ENCODE data around the gene WASHC4.
"Not testable (repeated sequence)": the region's sequence is repeated elsewhere in the genome, so short reads cannot be mapped to it uniquely, and the experiment has no call there.

WASHC4 gene

GRCh38 chr12:105091476-105092206, 15.9 kb upstream of the WASHC4 start:
- no peaks in the 10 kb centered on the region for H4K20me1 ChIP-seq (ENCODE audit: control insufficient read depth, insufficient read depth, low read depth, low read length)
- no peaks in the 10 kb centered on the region for H3K36me3 ChIP-seq (ENCODE audit: control insufficient read depth, low read length)
- H3K4me3 ChIP-seq (ENCODE audit: low read length) = no peak overlapping the region
- no peaks in the 10 kb centered on the region for H3K4me1 ChIP-seq (ENCODE audit: control insufficient read depth, low read length)
- H3K4me2 ChIP-seq (ENCODE audit: low read length) = no peak overlapping the region
- H3F3A ChIP-seq (ENCODE audit: control insufficient read depth, insufficient read depth) = no peaks in the 10 kb centered on the region
- no peaks in the 10 kb centered on the region for H3K9me2 ChIP-seq (replicated peaks; ENCODE audit: control insufficient read depth, low read length)
- no peaks in the 10 kb centered on the region for H3K79me2 ChIP-seq (ENCODE audit: control insufficient read depth, low read length)
- H3K27ac ChIP-seq (ENCODE audit: low read depth, low read length) = no peak overlapping the region
- H3K9me3 ChIP-seq (ENCODE audit: control insufficient read depth, insufficient read depth, low read length) = peaks cover 5% of the 10 kb centered on the region; the same call in 1 of the 2 replicates
- no peak for TF ChIP-seq CTCF (IDR thresholded peaks at IDR 0.05; ENCODE audit: low read depth, low read length, poor library complexity, severe bottlenecking)
- TF ChIP-seq EZH2phosphoT487 (IDR thresholded peaks at IDR 0.05; ENCODE audit: borderline replicate concordance, low read length) = no peak
- no peaks in the 10 kb centered on the region for H3K27me3 ChIP-seq (ENCODE audit: control insufficient read depth, low read length)

GRCh38 chr12:105092336-105092735, 15.2 kb upstream of the WASHC4 start:
- Histone ChIP-seq H3K27me3 (ENCODE audit: control insufficient read depth, low read length) (no peaks in the 10 kb centered on the region), H4K20me1 (ENCODE audit: control insufficient read depth, insufficient read depth, low read depth, low read length) (no peaks in the 10 kb centered on the region), H3K79me2 (ENCODE audit: control insufficient read depth, low read length) (no peaks in the 10 kb centered on the region), H3K27ac (ENCODE audit: low read depth, low read length) (no peak overlapping the region), H3K4me1 (ENCODE audit: control insufficient read depth, low read length) (no peaks in the 10 kb centered on the region), H3K4me3 (ENCODE audit: low read length) (no peak overlapping the region), H3K4me2 (ENCODE audit: low read length) (no peak overlapping the region), H3K9me2 (replicated peaks; ENCODE audit: control insufficient read depth, low read length) (no peaks in the 10 kb centered on the region), H3F3A (ENCODE audit: control insufficient read depth, insufficient read depth) (no peaks in the 10 kb centered on the region), H3K36me3 (ENCODE audit: control insufficient read depth, low read length) (no peaks in the 10 kb centered on the region), H3K9me3 (ENCODE audit: control insufficient read depth, insufficient read depth, low read length) (peaks cover 5% of the 10 kb centered on the region; the same call in 1 of the 2 replicates)
- TF ChIP-seq CTCF (IDR thresholded peaks at IDR 0.05; ENCODE audit: low read depth, low read length, poor library complexity, severe bottlenecking) (no peak), EZH2phosphoT487 (IDR thresholded peaks at IDR 0.05; ENCODE audit: borderline replicate concordance, low read length) (no peak)

GRCh38 chr12:105095338-105095737, 12.2 kb upstream of the WASHC4 start:
- H3K4me2 ChIP-seq (ENCODE audit: low read length); H3K4me3 ChIP-seq (ENCODE audit: low read length); H3K27me3 ChIP-seq (ENCODE audit: control insufficient read depth, low read length); H3K79me2 ChIP-seq (ENCODE audit: control insufficient read depth, low read length); H3K27ac ChIP-seq (ENCODE audit: low read depth, low read length); H3K4me1 ChIP-seq (ENCODE audit: control insufficient read depth, low read length); H3K9me2 ChIP-seq (replicated peaks; ENCODE audit: control insufficient read depth, low read length); H3K9me3 ChIP-seq (ENCODE audit: control insufficient read depth, insufficient read depth, low read length); H3F3A ChIP-seq (ENCODE audit: control insufficient read depth, insufficient read depth); H3K36me3 ChIP-seq (ENCODE audit: control insufficient read depth, low read length); H4K20me1 ChIP-seq (ENCODE audit: control insufficient read depth, insufficient read depth, low read depth, low read length): not testable (repeated sequence)

GRCh38 chr12:105099356-105099755, 8.2 kb upstream of the WASHC4 start:
- Histone ChIP-seq H3K9me3 (ENCODE audit: control insufficient read depth, insufficient read depth, low read length) (peaks cover 5% of the 10 kb centered on the region; the same call in 1 of the 2 replicates), H3K4me2 (ENCODE audit: low read length) (no peak overlapping the region), H3K4me3 (ENCODE audit: low read length) (no peak overlapping the region), H3K9me2 (replicated peaks; ENCODE audit: control insufficient read depth, low read length) (no peaks in the 10 kb centered on the region), H3K36me3 (ENCODE audit: control insufficient read depth, low read length) (no peaks in the 10 kb centered on the region), H4K20me1 (ENCODE audit: control insufficient read depth, insufficient read depth, low read depth, low read length) (no peaks in the 10 kb centered on the region), H3K4me1 (ENCODE audit: control insufficient read depth, low read length) (no peaks in the 10 kb centered on the region), H3K27me3 (ENCODE audit: control insufficient read depth, low read length) (no peaks in the 10 kb centered on the region), H3K79me2 (ENCODE audit: control insufficient read depth, low read length) (no peaks in the 10 kb centered on the region), H3K27ac (ENCODE audit: low read depth, low read length) (no peak overlapping the region), H3F3A (ENCODE audit: control insufficient read depth, insufficient read depth) (no peaks in the 10 kb centered on the region)
- TF ChIP-seq EZH2phosphoT487 (IDR thresholded peaks at IDR 0.05; ENCODE audit: borderline replicate concordance, low read length) = no peak
- no peak for TF ChIP-seq CTCF (IDR thresholded peaks at IDR 0.05; ENCODE audit: low read depth, low read length, poor library complexity, severe bottlenecking)
